Neural cell (in vitro differentiated cells): ENCODE measurements around the gene REPIN1.

Experiments
- EP300 ChIP-seq: fragments of 450-650 bp; conservative IDR thresholded peaks from 2 replicates; pipeline ENCODE4 v1.6.1; 2014; ENCODE audit warnings: antibody characterized with exemption, mild to moderate bottlenecking, moderate library complexity; ENCODE audit not compliant: poor library complexity, severe bottlenecking
- EZH2 ChIP-seq: fragments of 200-600, 300-800 bp; shearing (Covaris generic), sonication (generic); IDR thresholded peaks from 2 replicates; pipeline ENCODE4 v1.6.1; 2014; ENCODE audit warnings: antibody characterized with exemption, low read length, borderline replicate concordance, mild to moderate bottlenecking; ENCODE audit not compliant: insufficient read depth, poor library complexity, severe bottlenecking
- POLR2AphosphoS5 ChIP-seq: IDR thresholded peaks from 2 replicates; pipeline ENCODE4 v1.6.1; 2012
- TF ChIP-seq, protein P1 (sequence below): fragments of 450-650 bp; IDR thresholded peaks from 2 replicates; pipeline ENCODE4 v1.5.1; 2014; ENCODE audit warnings: antibody characterized with exemption, mild to moderate bottlenecking, moderate library complexity; ENCODE audit not compliant: poor library complexity, severe bottlenecking

GRCh38 chr7:150371131-150371995 is 2.7 kb downstream of the REPIN1 start:
- TF ChIP-seq, protein P1, sequence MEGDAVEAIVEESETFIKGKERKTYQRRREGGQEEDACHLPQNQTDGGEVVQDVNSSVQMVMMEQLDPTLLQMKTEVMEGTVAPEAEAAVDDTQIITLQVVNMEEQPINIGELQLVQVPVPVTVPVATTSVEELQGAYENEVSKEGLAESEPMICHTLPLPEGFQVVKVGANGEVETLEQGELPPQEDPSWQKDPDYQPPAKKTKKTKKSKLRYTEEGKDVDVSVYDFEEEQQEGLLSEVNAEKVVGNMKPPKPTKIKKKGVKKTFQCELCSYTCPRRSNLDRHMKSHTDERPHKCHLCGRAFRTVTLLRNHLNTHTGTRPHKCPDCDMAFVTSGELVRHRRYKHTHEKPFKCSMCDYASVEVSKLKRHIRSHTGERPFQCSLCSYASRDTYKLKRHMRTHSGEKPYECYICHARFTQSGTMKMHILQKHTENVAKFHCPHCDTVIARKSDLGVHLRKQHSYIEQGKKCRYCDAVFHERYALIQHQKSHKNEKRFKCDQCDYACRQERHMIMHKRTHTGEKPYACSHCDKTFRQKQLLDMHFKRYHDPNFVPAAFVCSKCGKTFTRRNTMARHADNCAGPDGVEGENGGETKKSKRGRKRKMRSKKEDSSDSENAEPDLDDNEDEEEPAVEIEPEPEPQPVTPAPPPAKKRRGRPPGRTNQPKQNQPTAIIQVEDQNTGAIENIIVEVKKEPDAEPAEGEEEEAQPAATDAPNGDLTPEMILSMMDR, result no peak
- no peak for TF ChIP-seq EP300
- TF ChIP-seq EZH2, result no peak
- no peak for TF ChIP-seq POLR2AphosphoS5
